NCI-H2171 (cell line): Measurements from ENCODE around the gene PAOX.

Experiments
- DNase-seq: peaks from one replicate; lab custom pipeline; 2025; lab: John Stamatoyannopoulos, UW

PAOX gene

DNA sequence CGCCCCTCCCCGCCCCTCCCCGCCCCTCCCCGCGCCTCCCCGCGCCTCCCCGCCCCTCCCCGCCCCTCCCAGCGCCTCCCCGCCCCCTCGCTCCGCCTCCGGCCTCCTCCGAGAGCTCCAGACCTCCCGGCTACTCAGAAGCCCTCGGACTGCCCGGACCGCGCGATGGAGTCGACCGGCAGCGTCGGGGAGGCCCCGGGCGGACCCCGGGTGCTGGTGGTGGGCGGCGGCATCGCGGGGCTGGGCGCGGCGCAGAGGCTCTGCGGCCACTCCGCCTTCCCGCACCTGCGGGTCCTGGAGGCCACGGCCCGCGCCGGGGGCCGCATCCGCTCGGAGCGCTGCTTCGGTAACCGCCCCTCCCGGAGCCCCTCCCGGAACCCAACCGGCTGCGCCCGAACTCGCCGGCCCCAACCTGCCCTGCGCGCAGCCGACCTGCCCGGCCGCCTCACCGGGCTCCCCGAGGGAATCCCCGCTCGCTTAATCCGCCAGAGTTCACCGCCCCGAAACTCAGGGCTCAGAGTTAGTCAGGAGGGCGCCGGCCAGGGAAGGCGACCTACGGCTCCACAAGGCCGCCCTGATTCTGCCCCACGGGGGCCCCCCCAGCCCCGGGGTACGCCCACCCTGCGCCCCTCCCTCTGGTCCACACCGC lies at the start of gene PAOX:
TSS of gene PAOX (plus strand) at position 111 of the 649 bp plus-strand sequence. CDS start at position 166, 55 bp downstream.
- no peak for DNase-seq

DNA sequence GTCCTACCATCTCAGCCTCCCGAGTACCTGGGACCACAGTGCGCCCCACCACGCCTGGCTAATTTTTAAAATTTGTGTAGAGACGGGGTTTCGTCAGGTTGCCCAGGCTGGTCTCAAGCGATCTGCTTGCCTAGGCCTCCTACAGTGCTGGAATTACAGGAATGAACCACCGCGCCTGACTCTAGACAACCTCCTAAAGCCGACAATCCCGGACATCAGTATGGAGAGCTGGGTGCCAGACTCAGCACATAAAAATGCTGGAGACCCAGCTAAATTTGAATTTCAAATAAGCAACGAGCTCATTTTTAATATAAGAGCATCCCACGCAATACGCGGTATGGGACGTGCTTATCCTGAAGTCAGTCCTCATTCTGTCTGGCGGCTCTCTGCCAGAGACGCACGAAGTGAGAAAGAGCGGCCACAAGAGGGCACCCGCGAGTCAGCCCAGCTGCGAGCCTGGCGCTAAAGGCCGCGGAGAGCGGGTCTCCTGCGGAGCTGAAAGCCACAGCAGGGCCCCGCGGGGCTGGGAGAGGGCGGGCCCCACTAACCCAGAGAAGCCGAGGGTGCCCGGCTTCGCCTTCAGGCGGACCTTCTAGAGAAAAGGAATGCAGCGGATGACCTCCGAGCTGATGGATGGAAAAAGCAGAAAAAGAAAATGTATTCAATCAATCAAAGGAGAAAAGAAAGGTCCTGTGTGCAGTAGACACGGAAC lies 49.4 kb upstream of the PAOX start:
- DNase-seq: peak; percentile 54

DNA sequence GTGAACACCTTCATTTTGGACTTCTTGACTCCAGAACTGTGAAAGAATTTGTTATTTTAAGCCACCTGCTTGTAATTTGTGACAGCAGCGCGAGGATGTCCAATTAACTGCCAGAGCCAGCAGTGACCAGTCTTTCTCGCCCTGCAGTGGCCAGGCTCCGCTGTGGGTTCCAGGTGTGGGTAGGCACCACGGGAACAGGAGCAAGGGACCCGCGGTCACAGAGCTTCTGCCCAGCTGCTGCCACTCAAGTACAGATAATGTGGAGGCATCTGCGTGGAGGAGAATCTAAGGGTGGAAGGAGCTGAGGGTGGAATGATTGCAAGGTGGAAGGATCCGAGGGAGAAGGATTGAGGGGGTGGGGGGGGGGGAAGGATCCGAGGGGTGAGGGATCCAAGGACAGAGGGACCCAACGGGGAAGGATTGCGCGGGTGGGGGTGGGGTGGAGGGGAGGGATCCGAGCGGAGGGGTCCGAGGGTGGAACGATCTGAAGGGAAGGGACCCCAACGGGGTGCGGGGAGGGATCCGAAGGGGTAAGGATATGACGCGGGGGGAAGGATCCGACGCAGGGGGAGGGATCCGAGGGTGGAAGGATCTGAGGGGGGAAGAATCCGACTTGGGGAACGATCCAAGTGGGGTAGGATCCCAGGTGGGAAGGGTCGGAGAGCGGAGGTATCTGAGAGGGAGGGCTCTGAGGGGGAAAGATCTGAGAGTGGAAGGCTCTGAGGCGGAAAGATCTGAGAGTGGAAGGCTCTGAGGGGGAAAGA lies 45.9 kb upstream of the PAOX start:
- DNase-seq: no peak

DNA sequence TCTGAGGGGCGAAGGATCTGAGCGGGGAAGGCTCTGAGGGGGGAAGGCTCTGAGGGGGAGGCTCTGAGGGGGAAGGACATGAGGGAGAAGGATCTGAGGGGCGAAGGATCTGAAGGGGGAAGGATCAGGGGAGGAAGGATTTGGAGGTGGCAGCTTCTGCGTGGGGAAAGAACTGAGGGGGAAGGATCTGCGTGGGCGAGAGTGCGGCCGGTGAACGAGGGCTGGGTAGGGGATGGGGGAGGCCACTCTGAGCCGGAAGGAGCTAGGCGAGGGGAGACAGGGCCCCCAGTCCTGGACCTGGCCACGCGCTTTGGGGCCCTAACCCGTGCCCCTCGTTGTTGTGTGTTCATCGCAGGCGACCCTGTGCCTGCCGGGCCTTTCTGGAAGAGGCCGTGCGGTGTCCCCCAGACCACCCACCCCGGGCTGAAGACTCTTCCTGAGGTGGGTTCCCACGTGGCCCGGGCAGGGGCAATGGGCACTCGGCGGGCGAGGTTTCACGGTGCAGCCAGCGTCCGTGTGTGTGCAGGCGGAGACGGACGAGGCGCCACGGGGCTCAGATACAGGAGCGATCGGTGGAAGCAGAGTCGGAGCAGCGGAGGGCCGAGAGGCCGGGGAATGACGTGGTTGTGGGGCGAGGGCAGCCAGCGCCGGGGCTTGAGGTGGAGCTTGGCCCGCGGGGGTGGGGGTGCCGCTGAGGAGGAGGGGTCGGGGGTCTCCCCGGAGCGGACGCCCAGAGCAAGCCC lies 44.4 kb upstream of the PAOX start:
- no peak for DNase-seq

DNA sequence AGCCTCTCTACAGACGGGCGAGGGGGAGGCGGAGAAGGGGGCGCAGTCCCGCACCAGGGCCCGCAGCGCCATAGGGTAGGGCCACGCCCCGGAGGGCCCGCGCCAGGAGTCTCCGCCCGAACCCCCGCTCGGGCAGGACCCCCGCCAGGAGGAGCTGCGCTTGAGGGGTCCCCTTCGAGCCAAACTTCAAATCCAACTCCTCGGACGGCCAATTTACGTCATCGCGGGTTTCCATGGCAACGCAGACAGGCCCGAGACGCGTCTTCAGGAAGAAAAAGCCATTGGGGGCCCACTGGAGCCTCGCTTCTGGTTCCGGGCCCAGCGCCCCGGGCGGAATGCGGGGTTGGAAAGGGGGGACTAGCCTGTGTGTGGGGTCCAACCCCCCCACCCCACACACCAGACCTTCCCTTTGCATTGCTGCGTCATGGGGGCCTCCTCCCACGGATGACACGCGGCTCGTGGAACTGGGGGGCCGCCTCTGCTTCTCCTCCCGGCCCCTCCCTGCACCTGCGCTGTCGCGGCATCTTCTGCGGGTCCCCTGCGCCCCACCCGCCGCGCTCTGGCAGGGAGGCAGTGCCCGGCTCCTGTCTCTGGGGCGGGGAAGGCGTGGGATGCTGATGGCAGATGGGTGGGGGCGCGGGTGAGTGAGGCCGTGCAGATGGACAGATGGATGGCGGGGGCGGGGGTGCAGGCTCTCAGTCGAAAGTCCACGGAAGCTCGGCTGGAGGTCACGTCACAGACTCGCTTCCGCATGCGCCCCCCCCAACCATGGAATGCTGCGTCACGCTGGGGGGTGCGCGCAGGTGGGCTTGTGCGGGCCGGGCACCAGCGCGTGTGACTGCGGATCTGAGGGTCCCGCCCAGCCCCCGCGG lies 43.6 kb upstream of the PAOX start:
- no peak for DNase-seq

DNA sequence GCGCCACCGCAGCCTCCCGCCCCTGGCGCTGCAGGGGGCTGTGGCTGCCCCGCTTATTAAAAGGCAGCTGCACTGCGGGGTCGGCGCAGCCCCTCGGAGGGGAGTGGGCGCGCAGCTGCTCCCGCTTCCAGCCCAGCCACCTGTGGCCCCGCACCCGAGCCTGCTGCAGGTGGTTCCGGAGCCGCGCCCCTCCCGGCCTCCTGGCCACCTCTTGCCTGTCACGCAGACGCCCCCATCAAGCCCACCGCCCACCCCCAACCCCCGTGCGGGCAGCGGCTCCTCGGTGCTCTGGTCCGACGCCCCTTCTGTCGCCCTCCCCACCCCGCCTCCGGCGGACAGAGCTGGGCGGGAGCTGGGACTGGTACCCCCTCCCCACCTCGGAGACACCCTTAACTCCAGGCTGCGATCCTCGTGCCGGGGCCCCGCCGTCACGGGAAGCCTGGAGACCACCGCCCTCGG lies 42.9 kb upstream of the PAOX start:
- DNase-seq: no peak

DNA sequence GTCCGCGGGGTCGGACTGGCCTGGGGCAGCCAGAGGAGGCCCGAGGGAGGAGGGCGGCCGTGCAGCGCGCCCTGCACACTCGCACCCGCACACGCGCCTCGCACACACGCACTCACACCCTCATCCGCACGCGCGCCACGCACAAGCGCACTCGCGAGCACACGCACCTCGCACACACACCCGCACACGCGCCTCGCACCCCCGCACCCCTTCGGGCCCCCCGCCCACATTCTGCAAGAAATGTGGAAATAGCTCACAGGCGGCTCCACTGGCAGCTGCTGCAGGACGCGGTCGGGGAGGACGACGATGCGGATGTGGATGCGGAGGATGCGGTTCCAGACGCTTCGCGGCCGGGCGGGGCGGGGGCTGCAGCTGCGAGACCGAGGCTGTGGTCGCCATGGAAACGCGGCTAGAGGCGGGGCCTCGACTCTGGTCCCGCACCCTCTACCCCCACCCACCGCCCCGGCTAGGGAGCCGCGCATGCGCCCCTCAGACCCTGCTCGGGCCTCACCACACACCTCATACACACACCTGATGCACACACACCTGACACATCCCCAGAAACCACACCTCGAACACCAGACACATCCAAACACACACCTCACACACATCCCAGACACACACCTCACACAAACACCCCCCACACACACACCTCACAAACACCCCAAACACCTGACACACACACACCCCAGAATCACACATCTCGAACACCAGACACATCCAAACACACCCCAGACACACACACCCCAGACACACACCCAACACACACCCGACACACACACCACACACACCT lies 42.3 kb upstream of the PAOX start, which contains the start of gene CALY:
TSS of gene CALY (minus strand) at position 320 of the 793 bp plus-strand sequence. CDS start 7,907 bp downstream, outside the sequence.
- DNase-seq: peak; percentile 16

DNA sequence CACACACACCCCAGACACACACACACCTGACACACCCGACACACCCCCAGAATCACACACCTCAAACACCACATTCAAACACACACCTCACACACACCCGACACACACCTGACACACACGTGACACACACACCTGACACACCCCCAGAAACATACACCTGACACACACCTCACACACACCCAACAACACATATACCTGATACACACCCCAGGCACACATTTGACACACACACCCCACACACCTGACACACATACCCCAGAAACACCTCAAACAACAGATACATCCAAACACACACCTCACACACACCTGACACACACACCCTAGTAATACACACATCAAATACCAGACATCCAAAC lies 41.7 kb upstream of the PAOX start:
- DNase-seq: no peak

DNA sequence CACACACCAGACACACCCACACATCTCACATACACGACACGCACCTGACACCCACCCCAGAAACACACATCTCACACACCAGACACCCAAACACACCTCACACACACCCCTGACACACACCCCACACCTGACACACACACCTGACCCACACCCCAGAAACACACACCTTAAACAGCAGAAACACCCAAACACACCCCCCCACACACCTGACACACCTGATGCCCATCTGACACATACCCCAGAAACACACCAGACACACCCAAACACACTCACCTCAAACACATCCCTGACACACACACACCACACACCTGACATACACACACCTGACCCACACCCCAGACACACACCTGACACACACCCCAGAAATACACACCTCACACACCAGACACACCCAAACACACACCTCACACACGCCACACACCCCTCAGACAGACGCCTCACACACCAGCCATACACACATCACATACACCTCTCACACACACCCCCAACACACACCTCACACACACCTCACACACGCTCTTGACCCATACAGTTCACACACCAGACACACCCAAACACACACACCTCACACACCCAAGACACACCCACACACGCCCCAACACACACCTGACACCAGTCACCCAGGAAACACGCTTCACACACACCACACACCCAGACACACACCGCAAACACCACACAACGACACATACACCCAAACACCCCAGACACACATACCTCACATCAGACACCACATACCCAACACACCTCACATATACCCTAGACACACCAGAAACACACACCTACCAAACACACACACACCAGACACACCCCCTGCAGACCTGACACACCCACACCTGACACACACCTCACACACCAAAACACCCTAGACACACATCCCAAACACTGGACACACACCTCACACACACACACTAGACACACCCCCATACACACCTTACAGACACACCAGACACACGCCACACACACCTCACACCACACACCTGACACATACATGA lies 40.7 kb upstream of the PAOX start:
- DNase-seq: no peak

DNA sequence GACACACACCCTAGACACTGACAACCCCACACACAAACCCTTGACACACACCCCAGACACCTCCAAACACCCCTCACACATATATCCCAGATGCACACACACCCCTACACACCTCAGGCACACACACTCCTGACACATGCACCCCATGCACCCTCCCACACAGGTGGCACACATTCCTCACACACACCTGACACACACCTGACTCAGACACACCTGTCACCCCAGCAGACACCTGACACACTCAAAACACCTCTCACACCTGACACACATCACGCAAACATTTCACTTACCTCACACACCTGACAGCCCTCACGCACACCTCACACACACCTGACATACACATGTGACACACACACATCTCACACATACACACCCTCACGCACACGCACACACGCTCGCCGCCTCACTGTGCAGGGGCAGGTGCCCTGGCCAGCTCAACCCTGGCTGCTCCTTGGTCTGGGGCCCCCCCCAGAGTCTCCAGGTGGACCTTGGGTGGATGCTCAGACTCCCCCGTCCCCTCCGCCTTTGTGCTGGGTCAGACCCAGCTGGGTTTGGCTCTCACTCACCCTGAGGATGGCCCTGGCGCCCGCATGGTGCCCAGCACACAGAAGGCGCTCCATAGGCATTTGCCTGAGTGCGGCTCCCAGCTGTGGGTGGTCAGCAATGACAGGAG lies 39.2 kb upstream of the PAOX start:
- DNase-seq: no peak

DNA sequence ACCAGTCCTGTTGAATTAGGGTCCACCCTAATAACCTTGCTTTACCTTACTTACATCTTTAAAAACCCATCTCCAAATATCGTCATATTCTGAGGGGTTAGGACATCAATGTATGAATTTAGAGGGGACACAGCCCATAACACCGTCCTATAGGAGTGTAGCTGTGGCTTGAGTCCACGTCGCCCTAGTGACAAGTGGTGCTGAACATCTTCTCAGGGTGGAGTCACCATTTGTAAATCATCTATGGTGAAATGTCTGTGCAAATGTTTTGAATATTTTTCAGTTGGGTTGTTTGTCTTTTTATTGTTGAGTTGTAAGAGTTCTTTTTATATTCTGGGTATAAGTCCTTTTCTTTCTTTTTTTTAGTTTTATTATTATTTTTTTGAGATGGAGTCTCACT lies 37.1 kb upstream of the PAOX start:
- DNase-seq: no peak

DNA sequence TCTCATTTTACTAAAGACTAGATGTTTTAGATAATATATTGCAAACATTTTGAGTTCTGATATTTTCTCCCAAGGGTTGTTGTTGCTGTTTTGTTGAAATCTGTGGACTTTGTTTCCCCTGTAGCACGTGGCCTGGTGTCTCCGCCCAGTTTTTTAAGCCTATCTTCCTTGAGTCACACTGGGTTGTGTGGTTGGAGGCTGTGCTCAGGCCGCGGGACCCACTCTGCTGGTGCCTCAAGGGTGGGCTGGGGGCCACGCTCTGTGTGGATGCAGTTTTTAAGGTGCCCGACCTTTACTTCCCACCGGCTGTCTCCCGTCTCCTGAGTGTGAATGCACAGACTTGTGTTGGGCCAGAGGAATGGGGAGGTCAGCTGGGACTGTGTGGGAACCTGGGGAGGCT lies 36.1 kb upstream of the PAOX start:
- DNase-seq: no peak

DNA sequence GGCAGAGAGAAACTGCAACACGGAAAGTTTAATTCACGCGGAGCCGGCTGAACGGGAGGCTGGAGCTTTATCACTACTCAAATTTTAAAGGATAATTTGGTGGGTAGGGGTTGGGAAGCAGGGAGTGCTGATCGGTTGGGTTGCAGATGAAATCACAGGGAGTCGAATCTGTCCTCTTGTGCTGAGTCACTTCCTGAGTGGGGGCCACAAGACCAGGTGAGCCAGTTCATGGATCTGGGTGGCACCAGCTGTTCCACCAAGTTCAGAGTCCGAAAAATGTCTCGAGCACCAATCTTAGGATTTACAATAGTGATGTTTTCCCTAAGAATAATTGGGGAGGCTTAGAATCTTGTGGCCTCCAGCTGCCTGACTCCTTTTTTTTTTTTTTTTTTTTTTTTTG lies 35.5 kb upstream of the PAOX start:
- no peak for DNase-seq

DNA sequence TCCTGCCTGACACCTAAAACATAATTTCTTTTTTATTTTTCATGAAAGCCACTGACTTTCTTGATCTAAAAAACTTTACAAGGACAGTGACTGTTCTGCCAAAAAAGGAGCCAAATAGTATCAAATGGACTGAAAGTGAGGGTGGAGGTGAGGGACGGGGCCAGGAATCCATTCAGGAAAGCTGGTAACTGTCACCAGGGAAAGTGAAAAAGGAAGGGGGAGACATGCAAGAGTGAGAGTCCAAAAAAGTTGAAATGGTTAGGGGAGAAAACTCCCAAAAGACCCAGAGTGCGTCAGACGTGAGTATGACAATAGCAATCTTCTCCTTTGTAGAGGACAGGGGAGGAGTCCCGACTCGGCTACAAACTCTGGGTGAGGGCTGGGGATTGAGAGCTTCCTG lies 34.8 kb upstream of the PAOX start:
- DNase-seq: no peak

DNA sequence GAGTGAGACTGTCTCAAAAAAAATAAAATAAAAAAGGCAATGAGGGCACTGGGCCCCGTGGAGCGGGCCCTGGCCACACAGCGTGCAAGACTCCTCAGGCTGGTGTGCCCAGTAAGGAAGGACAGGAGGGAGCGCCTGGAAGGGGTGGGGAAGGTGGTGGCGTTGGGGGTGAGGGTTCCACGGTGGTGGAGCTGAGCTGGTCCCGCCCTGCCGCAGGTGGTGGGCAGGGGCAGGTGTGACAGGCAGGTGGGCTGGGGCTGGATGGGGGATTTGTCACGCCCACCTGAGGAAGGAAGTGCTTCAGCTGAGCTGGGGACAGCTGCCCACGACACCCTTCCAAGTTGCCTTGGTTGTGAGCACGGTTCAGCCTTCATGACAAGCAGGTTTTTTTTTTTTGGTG lies 32.6 kb upstream of the PAOX start:
- DNase-seq: no peak

DNA sequence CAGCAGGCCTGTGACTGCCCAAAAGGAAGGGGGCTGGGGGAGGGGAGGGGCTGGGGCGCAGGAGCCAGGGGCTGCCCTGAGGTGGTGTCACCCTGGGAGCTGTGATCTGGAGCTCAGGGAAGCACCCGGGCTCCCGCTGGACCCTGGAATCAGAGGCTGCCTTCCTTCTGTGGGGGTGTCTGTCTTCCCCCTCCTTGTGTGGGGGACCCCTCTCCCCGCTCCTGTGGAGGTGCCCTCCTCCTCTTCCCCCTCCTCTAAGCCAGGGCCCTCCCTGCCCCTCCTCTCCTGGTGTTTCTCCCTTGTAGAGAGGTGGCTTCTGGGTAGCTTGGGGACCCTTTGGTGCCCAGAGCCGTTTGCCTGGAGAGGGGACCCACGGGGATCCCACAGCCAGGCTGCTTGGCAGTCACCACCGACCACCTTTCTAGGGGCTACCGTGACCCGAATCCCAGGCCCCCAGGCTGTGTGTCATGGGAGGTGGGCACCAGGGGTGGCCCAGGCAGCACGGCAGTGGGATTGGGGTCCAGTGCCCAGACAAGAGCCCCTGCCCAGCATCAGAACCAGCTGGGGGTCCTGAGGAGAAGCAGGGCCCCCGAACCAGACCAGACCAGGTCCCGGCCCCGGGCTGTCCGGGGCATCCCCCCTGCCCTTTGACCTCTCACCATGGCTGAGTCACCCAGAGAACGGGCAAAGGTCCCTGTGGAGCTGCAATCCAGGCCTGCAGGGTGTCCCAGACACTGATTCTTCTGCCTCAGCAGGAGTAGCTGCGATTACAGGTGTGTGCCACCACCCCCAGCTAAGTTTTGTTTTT lies 31.1 kb upstream of the PAOX start:
- DNase-seq: no peak

DNA sequence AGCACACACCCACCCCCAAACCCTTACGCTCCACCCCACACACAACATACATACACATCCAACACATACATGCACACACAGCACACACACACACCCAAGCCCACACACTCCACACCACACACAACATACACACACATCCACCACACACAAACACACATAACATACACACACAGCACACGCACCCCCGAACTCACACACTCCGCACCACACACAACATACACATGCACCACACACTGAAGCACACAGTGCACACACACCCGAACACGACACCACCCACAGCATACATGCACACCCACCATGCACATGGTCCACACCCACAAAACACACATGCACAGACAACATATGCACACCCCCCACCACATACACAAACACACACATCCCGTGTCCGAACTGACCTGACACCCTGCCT lies 29.9 kb upstream of the PAOX start:
- DNase-seq: no peak

DNA sequence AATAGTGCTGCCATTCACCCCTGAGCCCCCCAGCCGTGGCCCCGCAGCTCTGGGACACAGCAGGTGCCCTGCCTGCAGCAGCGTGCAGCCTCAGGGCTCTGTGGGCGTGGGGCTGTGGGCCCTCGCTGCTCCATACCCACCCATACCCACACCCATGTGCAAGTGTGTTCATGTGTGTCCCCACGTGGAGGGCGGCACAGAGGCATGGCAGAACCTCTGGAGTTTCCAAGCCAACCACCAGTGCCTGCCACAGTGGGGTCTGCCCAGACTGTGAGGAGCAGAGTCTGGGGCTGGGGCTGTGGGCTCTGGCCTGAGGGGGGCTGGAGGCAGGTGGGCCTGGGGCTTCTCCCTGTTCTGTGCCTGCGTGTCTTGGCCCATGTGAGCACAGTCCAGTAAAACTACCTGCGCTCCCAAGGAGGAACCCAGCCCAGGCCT lies 29.5 kb upstream of the PAOX start:
- DNase-seq: no peak
